Right cardiac atrium (tissue), 5 donors: ENCODE data around the gene KAZN. TPM values are rescaled to one million over a fixed set of nuclear protein-coding genes. Genes with fewer than 3 reads are reported as not detected.
A peak's percentile ranks its signal among the peaks of the same experiment; 100 is the strongest.

Source experiments
- ATAC-seq, 2 donors: fragments of 200-7000 bp; cut with Tn5 transposase; one replicate each; pipeline versions ENCODE4 v1.8.0 to v1.9.1; 2020; ENCODE audit warnings: moderate library complexity in 2 of 2, mild to moderate bottlenecking in 1 of 2
- DNase-seq, 3 donors: peaks; one replicate each; pipeline ENCODE4 v3.0.0-alpha.2; 2020
- H3K27ac ChIP-seq: one replicate; pipeline ENCODE4 v1.5.1; 2013; ENCODE audit warnings: mild to moderate bottlenecking, low read length, control low read depth, moderate library complexity
- H3K27me3 ChIP-seq: one replicate; pipeline ENCODE4 v1.6.1; 2013; ENCODE audit not compliant: control insufficient read depth, insufficient read depth
- H3K4me1 ChIP-seq: one replicate; pipeline ENCODE4 v1.6.1; 2013; ENCODE audit warnings: low read length; ENCODE audit not compliant: control insufficient read depth, insufficient read depth
- H3K4me3 ChIP-seq: one replicate; pipeline ENCODE4 v1.5.1; 2013; ENCODE audit warnings: low read length, control low read depth
- H3K9me3 ChIP-seq: one replicate; pipeline ENCODE4 v1.6.1; 2013; ENCODE audit warnings: low read length; ENCODE audit not compliant: control insufficient read depth
- WGBS: extraction: QIAGEN DNeasy Blood & Tissue Kit; methylation state at CpG from one replicate; pipeline ENCODE4 v1.1.7; 2013; 5-methylcytosine and 5-hydroxymethylcytosine counted together
- intact Hi-C, 4 donors: fragments of 100-400 bp; cut with DNase I; formaldehyde crosslinking; loops; one replicate each; pipeline versions ENCODE4 v1.11.0 to v1.14.0; 2022 to 2023
- long read RNA-seq, 4 donors: library from polyadenylated mRNA; unstranded; transcript quantifications; one replicate each; pipeline ENCODE4 v2.0.0, GENCODE V29; 2020 to 2021
- polyA plus RNA-seq: library from polyadenylated mRNA; stranded (reverse); fragments of 200-250 nt; gene quantifications from one replicate; pipeline ENCODE4 v1.2.3, GENCODE V29; 2013
- total RNA-seq, 4 donors: library from RNA; stranded (reverse); fragmentation: NEBNext Ultra II Directional; extraction: Animal tissue kit (Norgen Biotek cat#: 25700); gene quantifications; one replicate each; pipeline ENCODE4 v1.2.1, GENCODE V29; 2021
- donor health status: healthy with polysubstance abuse.
- donor health status: DM: no; HTN: yes; CAD: no.
- donor health status: DM: no; HTN: no; CAD: no.
- donor health status: DM: no; HTN: yes; CAD: no; lungs with severe emphysema.
- donor health status: DM: yes; HTN: yes; CAD: no.

The KAZN gene
- 10 to 100 TPM in 3 of 4 donors, 1 to 10 TPM in 1; 6.6 to 14.9 (median 12.8) TPM for total RNA-seq
- 3.7 TPM for polyA plus RNA-seq
- long read RNA-seq, donor 1, transcript KAZN-205 (8 exons, 3,643 nt), result major isoform, 7 of 25 reads
- long read RNA-seq, donor 1, partial matches to known transcripts, result 2 of 25 reads
- long read RNA-seq, donor 1, other reads (novel, unspliced or antisense), result 12 of 25 reads
- long read RNA-seq, donor 2, partial matches to known transcripts, result 3 of 10 reads
- long read RNA-seq, donor 2, other reads (novel, unspliced or antisense), result 5 of 10 reads
- long read RNA-seq, donor 3, transcript KAZN-205 (8 exons, 3,643 nt), result major isoform, 14 of 34 reads
- long read RNA-seq, donor 3, partial matches to known transcripts, result 7 of 34 reads
- long read RNA-seq, donor 3, other reads (novel, unspliced or antisense), result 13 of 34 reads
- long read RNA-seq, donor 4, partial matches to known transcripts, result 0 of 6 reads
- long read RNA-seq, donor 4, other reads (novel, unspliced or antisense), result 5 of 6 reads

- no peak within 1 kb of the TSS for H3K27ac ChIP-seq
- ATAC-seq (peak; percentile 53), DNase-seq (peak; percentile 28 to 49 (median 48))
- H3K27me3 ChIP-seq, result peaks cover under 1% of the 10 kb centered on the region
- no peaks in the 10 kb centered on the region for H3K9me3 ChIP-seq
- WGBS, result 1% methylated on average over 81 of the region's 81 CpGs
- peak within 1 kb of the TSS; percentile 44 for H3K4me3 ChIP-seq
- intact Hi-C loops, result no loop called here
- no peaks in the 10 kb centered on the region for H3K4me1 ChIP-seq
Observed at GRCh38 chr1:14598498-14599182, at the start of gene KAZN. Gene KAZN, plus strand, starts transcription at chr1:14598685.

DNA sequence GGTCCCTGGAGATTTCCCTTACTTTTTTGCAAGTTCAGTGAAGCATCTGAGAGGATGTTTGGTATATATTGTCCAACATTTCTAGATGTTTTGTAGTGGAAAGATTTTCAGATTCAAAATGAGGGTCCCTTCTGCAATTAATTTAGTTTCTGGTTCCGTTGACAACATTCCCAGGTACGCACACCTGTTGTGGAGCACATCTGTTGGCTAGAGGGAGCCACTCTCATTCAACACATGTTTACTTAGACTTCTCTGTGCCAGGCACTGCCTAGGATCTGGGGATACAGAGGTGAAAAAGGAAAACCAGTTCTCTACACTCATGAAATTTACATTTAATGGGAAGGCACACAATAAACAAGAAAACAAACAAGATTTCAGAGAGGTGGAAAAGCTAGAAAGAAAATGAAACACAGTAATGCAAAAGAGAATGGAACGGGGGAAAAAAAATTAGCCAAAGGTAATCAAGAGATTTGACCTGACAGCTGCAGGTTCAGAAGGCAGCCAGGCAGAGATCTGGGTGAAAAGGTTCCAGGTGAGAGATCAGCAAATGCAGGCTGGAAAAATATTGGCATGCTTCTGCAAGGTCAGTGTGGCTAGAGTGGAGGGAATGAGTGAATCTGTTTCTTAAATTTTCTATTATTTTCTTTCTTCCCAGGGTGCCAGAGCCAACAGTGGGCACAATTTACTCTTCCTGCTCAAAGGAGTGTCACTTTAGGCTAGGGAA, 48.4 kb upstream of the KAZN start:
- Histone ChIP-seq H3K4me1 (no peaks in the 10 kb centered on the region), H3K27ac (no peak overlapping the region), H3K4me3 (no peak overlapping the region), H3K27me3 (no peaks in the 10 kb centered on the region), H3K9me3 (no peaks in the 10 kb centered on the region)
- ATAC-seq (no peak), DNase-seq (no peak)
- intact Hi-C loops, result no loop called here
- WGBS, result 83% methylated on average over 3 of the region's 3 CpGs

- no peak overlapping the region for H3K4me3 ChIP-seq
- DNase-seq, result no peak
- no peaks in the 10 kb centered on the region for H3K4me1 ChIP-seq
- H3K9me3 ChIP-seq, result no peaks in the 10 kb centered on the region
- H3K27ac ChIP-seq, result no peak overlapping the region
- no peaks in the 10 kb centered on the region for H3K27me3 ChIP-seq
- WGBS, result 69% methylated on average over 8 of the region's 8 CpGs
- intact Hi-C loops, result no loop called here
- no peak for ATAC-seq
Observed at GRCh38 chr1:14551386-14551785, 47.1 kb upstream of the KAZN start.

GRCh38 chr1:14552246-14552965, 46.1 kb upstream of the KAZN start:
- WGBS, result 68% methylated on average over 11 of the region's 11 CpGs
- DNase-seq, result peak in 1 of 3 donors; percentile 34
- intact Hi-C loops, result no loop called here
- ATAC-seq, result no peak
- H3K4me1 ChIP-seq, result no peaks in the 10 kb centered on the region
- no peak overlapping the region for H3K4me3 ChIP-seq
- no peak overlapping the region for H3K27ac ChIP-seq
- H3K9me3 ChIP-seq, result no peaks in the 10 kb centered on the region
- H3K27me3 ChIP-seq, result no peaks in the 10 kb centered on the region

DNA sequence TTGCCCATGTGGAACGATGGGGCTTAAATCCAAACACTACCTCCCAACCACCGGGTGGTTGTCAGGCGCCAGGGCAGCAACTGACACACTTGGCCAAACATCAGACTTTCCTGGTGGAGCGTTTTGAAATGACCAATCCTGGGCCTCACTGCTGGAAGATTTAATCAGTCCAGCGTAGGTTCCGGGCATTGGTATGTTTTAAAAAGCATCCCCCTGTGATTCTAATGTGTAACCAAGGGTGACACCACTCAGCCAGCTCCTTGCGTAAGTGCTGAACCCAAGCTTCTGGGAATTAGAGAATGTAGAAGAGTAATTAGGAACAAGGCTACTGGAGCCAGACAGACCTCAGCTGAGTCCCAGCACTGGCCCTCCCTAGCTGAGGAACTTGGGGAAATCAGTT, 44.8 kb upstream of the KAZN start:
- WGBS, result 63% methylated on average over 7 of the region's 7 CpGs
- ATAC-seq (peak; percentile 86 to 90), DNase-seq (peak in 2 of 3 donors; percentile 60 to 73)
- H3K9me3 ChIP-seq, result no peaks in the 10 kb centered on the region
- H3K27me3 ChIP-seq, result no peaks in the 10 kb centered on the region
- no peak overlapping the region for H3K4me3 ChIP-seq
- no peaks in the 10 kb centered on the region for H3K4me1 ChIP-seq
- intact Hi-C loops, result no loop called here
- H3K27ac ChIP-seq, result no peak overlapping the region

GRCh38 chr1:14555091-14555490, 43.4 kb upstream of the KAZN start:
- Histone ChIP-seq H3K9me3 (no peaks in the 10 kb centered on the region), H3K27me3 (no peaks in the 10 kb centered on the region), H3K4me3 (no peak overlapping the region), H3K27ac (no peak overlapping the region), H3K4me1 (no peaks in the 10 kb centered on the region)
- 60% methylated on average over 2 of the region's 2 CpGs for WGBS
- ATAC-seq (no peak), DNase-seq (no peak)
- intact Hi-C loops, result no loop called here

GRCh38 chr1:14561014-14561693, 37.3 kb upstream of the KAZN start:
- 84% methylated on average over 8 of the region's 8 CpGs for WGBS
- H3K27me3 ChIP-seq, result no peaks in the 10 kb centered on the region
- DNase-seq, result no peak
- no peak for ATAC-seq
- intact Hi-C loops, result no loop called here
- H3K4me1 ChIP-seq, result no peaks in the 10 kb centered on the region
- no peak overlapping the region for H3K27ac ChIP-seq
- H3K9me3 ChIP-seq, result no peaks in the 10 kb centered on the region
- H3K4me3 ChIP-seq, result no peak overlapping the region

- no peak overlapping the region for H3K4me3 ChIP-seq
- no peak overlapping the region for H3K27ac ChIP-seq
- DNase-seq, result no peak
- no peaks in the 10 kb centered on the region for H3K4me1 ChIP-seq
- WGBS, result 47% methylated on average over 2 of the region's 2 CpGs
- ATAC-seq, result no peak
- intact Hi-C loops, result no loop called here
- no peaks in the 10 kb centered on the region for H3K27me3 ChIP-seq
- H3K9me3 ChIP-seq, result no peaks in the 10 kb centered on the region
Observed at GRCh38 chr1:14565090-14565489, 33.4 kb upstream of the KAZN start.

GRCh38 chr1:14567056-14567455, 31.4 kb upstream of the KAZN start:
- WGBS, result 81% methylated on average over 2 of the region's 2 CpGs
- ATAC-seq (no peak), DNase-seq (no peak)
- Histone ChIP-seq H3K27ac (no peak overlapping the region), H3K27me3 (peaks cover 2% of the 10 kb centered on the region), H3K4me3 (no peak overlapping the region), H3K4me1 (no peaks in the 10 kb centered on the region), H3K9me3 (no peaks in the 10 kb centered on the region)
- intact Hi-C loops, result no loop called here

- Histone ChIP-seq H3K27ac (no peak overlapping the region), H3K27me3 (peaks cover 2% of the 10 kb centered on the region), H3K4me3 (no peak overlapping the region), H3K4me1 (no peaks in the 10 kb centered on the region), H3K9me3 (no peaks in the 10 kb centered on the region)
- ATAC-seq (no peak), DNase-seq (no peak)
- intact Hi-C loops, result no loop called here
- WGBS, result 85% methylated on average over 5 of the region's 5 CpGs
Observed at GRCh38 chr1:14567903-14568302, 30.6 kb upstream of the KAZN start.
